AG04449 (cell line): Measurements from ENCODE around the gene WDHD1.
"Not testable (repeated sequence)": the region's sequence is repeated elsewhere in the genome, so short reads cannot be mapped to it uniquely, and the experiment has no call there.

Source experiments
- CTCF ChIA-PET: fragments of 350-600 bp; formaldehyde crosslinking; extraction: SDS; loops from one replicate; lab custom pipeline; 2021; ENCODE audit warnings: antibody characterized with exemption; lab: Yijun Ruan, JAX
- POLR2A ChIA-PET: fragments of 400-600, 350-600 bp; formaldehyde crosslinking; extraction: SDS; loops from one replicate; lab custom pipeline; 2020; ENCODE audit warnings: antibody characterized with exemption, inconsistent platforms; lab: Yijun Ruan, JAX
- DNase-seq: peaks from one replicate; pipeline ENCODE4 v3.0.0-alpha.2; 2010; ENCODE audit warnings: low read depth, low spot score
- H3K4me3 ChIP-seq: 2 replicates; pipeline ENCODE4 v1.5.1; 2011; ENCODE audit warnings: low read depth, mild to moderate bottlenecking, control low read depth, low read length
- TF ChIP-seq, protein P1 (sequence below): IDR thresholded peaks from one replicate; pipeline ENCODE4 v1.5.1; 2011; ENCODE audit warnings: mild to moderate bottlenecking, moderate library complexity, low read length, control low read depth, inconsistent platforms; ENCODE audit not compliant: insufficient read depth; ENCODE audit errors: missing control alignments

The WDHD1 gene

DNA sequence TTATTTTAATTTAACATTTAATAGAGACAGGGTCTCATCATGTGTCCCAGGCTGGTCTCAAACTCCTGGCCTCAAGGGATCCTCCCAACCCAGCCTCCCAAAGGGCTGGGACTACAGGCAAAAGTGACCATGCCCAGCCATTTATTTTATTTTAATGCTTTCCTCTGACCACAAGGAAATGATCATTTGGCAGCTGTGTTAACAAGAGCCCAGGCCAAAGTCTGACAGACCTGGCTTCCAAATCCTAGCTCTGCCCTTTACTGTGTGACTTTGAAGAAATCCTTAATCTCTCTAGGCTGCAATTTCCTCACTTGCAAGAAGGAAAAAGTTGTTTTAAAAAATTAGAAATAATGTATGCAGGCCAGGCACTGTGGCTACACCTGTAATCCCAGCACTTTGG, 107.6 kb downstream of the WDHD1 start:
- ChIA-PET CTCF (no interaction called here), POLR2A (no interaction called here)
- no peak for DNase-seq
- TF ChIP-seq, protein P1, sequence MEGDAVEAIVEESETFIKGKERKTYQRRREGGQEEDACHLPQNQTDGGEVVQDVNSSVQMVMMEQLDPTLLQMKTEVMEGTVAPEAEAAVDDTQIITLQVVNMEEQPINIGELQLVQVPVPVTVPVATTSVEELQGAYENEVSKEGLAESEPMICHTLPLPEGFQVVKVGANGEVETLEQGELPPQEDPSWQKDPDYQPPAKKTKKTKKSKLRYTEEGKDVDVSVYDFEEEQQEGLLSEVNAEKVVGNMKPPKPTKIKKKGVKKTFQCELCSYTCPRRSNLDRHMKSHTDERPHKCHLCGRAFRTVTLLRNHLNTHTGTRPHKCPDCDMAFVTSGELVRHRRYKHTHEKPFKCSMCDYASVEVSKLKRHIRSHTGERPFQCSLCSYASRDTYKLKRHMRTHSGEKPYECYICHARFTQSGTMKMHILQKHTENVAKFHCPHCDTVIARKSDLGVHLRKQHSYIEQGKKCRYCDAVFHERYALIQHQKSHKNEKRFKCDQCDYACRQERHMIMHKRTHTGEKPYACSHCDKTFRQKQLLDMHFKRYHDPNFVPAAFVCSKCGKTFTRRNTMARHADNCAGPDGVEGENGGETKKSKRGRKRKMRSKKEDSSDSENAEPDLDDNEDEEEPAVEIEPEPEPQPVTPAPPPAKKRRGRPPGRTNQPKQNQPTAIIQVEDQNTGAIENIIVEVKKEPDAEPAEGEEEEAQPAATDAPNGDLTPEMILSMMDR, result no peak
- no peak overlapping the region for H3K4me3 ChIP-seq

DNA sequence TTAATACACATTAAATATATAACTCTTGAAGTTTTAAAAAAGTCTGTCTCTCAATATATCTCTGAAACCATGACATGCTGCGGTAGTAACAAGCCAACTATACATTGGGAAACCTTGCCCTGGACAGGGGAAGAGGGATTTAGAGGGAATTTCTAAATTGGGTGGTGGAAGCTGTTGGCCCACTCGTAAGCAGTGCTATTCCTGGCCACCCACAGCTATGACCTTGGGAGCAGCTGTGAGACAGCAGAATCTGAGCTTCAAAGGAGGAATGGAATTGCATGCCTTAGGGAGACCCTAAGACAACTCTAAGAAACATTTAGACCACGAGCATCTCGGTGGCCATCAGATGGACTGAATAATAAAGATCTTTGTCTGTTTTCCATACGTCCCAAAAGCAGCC, 108.5 kb downstream of the WDHD1 start:
- TF ChIP-seq, protein P1, result no peak
- H3K4me3 ChIP-seq, result no peak overlapping the region
- ChIA-PET CTCF (interaction anchor here (1.1 kb wide), 1 partner anchor 26 kb away, joined by 3 read pairs; no protein-coding TSS in a partner anchor), POLR2A (no interaction called here)
- no peak for DNase-seq

DNA sequence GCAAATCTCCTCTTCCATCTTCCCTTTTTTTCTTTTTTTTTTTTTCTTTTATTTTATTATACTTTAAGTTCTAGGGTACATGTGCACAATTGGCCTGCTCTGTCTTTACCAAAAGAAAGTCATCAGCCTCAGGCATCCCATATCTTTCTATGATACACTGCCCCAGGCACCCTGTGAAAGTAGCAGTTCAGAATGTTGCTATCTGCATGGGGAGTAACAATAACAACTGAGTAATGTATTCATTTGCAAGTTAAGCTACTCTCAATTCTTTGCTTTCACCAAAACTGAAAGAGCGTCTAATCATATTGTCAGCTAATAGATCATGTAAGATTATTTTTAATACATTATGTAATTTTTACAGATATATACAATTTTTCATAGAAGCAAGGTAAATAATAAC, 110.8 kb downstream of the WDHD1 start:
- no peak overlapping the region for H3K4me3 ChIP-seq
- TF ChIP-seq, protein P1, result no peak
- no peak for DNase-seq
- CTCF ChIA-PET, result interaction anchor here (0.7 kb wide), 1 partner anchor 100 kb away, joined by 3 read pairs; no protein-coding TSS in a partner anchor
- POLR2A ChIA-PET, result no interaction called here

DNA sequence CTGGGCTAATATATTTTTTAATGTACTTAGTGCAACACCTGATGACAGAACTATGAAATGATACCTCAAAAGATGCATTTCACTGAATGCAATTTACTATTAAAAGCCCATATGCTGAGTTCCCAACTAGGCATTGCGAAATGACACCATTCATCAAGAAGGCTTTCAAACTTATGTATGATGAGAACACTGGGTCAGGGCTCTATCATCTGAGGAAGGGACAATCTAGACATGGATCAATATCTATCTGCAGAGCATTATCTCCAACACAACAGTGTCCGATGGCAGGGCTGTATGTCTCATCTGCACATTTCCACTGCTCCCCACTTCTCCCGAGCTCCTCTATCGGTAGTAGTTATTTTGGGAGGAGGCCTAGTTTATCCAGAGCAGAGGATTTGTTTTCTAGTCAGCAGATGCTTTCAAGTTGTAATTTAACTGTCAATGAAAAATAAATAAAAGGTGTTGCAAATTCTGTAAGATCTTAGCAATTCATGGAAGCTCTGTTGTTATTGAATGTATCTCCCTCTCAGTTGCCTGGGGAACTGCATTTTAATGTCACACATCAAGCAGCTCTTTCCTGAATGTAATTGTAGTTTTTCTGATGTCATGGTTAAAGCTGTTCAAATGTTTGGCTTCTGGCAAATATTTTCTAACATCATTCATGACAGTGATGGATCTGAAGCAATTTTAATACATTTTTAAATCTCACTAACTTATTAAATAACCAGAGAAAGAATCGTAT, 116.9 kb downstream of the WDHD1 start:
- no peak for DNase-seq
- POLR2A ChIA-PET, result no interaction called here
- H3K4me3 ChIP-seq, result no peak overlapping the region
- TF ChIP-seq, protein P1, result no peak
- CTCF ChIA-PET, result interaction anchor here (1.3 kb wide), 1 partner anchor 16 kb away, joined by 3 read pairs; no protein-coding TSS in a partner anchor

DNA sequence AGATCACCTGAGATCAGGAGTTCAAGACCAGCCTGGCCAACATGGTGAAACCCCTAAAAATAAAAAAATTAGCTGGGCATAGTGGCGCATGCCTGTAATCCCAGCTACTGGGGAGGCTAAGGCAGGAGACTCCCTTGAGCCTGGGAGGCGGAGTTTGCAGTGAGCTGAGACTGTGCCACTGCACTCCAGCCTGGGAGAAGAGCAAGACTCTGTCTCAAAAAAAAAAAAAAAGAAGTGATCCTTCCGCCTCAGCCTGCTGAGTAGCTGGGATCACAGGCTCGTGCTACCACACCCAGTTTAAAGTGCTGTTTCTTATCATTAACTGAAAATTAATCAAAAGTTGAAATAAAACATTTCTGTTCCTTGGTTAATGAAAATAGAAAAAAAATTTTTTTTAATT, 117.9 kb downstream of the WDHD1 start:
- H3K4me3 ChIP-seq, CTCF ChIA-PET, POLR2A ChIA-PET, DNase-seq: not testable (repeated sequence)

DNA sequence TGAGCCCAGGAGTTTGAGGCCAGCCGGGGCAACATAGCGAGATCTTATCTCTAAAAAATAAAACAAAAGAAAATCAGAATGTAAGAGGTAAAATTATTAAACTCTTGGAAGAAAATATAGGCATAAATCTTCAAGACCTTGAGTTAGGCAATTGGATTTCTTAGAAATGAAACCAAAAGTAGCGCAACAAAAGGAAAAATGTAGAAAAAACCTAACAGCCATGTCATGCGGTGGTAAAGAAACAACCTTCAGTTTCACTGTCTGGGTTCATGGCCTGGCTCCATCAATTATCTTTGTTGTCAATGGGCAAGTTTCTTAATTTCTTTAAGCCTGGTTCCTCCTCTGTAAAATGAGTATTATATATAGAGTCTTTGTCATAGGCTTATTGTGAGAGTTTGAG, 118.7 kb downstream of the WDHD1 start:
- no peak for DNase-seq
- ChIA-PET POLR2A (no interaction called here), CTCF (interaction anchor here (1.2 kb wide), 1 partner anchor 19 kb away, joined by 3 read pairs; no protein-coding TSS in a partner anchor)
- H3K4me3 ChIP-seq, result no peak overlapping the region
- TF ChIP-seq, protein P1, result no peak
